HG03460 (cell line): ENCODE data around the gene INTS11.

Experiments used
- ATAC-seq: cut with Tn5 transposase; IDR thresholded peaks from one replicate; pipeline ENCODE4 v1.9.1; 2021; ENCODE audit not compliant: unreplicated experiment

Gene INTS11

GRCh38 chr1:1345384-1345783 is 20.9 kb upstream of the INTS11 start:
- ATAC-seq, result no peak

- no peak for ATAC-seq
Measured at GRCh38 chr1:1344655-1345361, 20.3 kb upstream of the INTS11 start.

- no peak for ATAC-seq
Measured at GRCh38 chr1:1343811-1344421, 19.5 kb upstream of the INTS11 start.

GRCh38 chr1:1342584-1343115 is 18.2 kb upstream of the INTS11 start:
- no peak for ATAC-seq

- no peak for ATAC-seq
Measured at GRCh38 chr1:1342061-1342562, 17.7 kb upstream of the INTS11 start.

- ATAC-seq, result no peak
Measured at GRCh38 chr1:1341549-1342021, 17.1 kb upstream of the INTS11 start.

- no peak for ATAC-seq
Measured at GRCh38 chr1:1340791-1341548, 16.5 kb upstream of the INTS11 start.

GRCh38 chr1:1340185-1340584 is 15.7 kb upstream of the INTS11 start:
- no peak for ATAC-seq

- ATAC-seq, result no peak
Measured at GRCh38 chr1:1338278-1338677, 13.8 kb upstream of the INTS11 start.

GRCh38 chr1:1337793-1338147 is 13.3 kb upstream of the INTS11 start:
- ATAC-seq, result no peak

- ATAC-seq, result no peak
Measured at GRCh38 chr1:1336931-1337792, 12.7 kb upstream of the INTS11 start.

- no peak for ATAC-seq
Measured at GRCh38 chr1:1336446-1336845, 12.0 kb upstream of the INTS11 start.

GRCh38 chr1:1335792-1336248 is 11.4 kb upstream of the INTS11 start:
- ATAC-seq, result no peak

GRCh38 chr1:1335283-1335682 is 10.8 kb upstream of the INTS11 start:
- no peak for ATAC-seq

- no peak for ATAC-seq
Measured at GRCh38 chr1:1334835-1335234, 10.4 kb upstream of the INTS11 start.

- no peak for ATAC-seq
Measured at GRCh38 chr1:1333551-1334241, 9.2 kb upstream of the INTS11 start.

GRCh38 chr1:1332774-1333480 is 8.5 kb upstream of the INTS11 start:
- no peak for ATAC-seq

- no peak for ATAC-seq
Measured at GRCh38 chr1:1332031-1332755, 7.7 kb upstream of the INTS11 start.
